Upper lobe of left lung (tissue), 6 donors: Measurements from ENCODE around the gene DNAH1. TPM values are rescaled to one million over a fixed set of nuclear protein-coding genes. Genes with fewer than 3 reads are reported as not detected.
A peak's percentile ranks its signal among the peaks of the same experiment; 100 is the strongest.

ENCODE experiments used
- ATAC-seq, 2 donors: fragments of 200-7000 bp; cut with Tn5 transposase; one replicate each; pipeline ENCODE4 v1.9.1; 2022; ENCODE audit warnings: mild to moderate bottlenecking in 2 of 2, moderate library complexity in 2 of 2; ENCODE audit not compliant: low FRiP score in 2 of 2
- DNase-seq, 2 donors: peaks; one replicate each; pipeline ENCODE4 v3.0.0-alpha.2; 2019 to 2020
- H3K27ac ChIP-seq, 4 donors: fragments of 200-600 bp; sonication (generic); one replicate each; pipeline ENCODE4 v1.5.1; 2016 to 2019
- H3K27me3 ChIP-seq, 4 donors: fragments of 200-600 bp; sonication (generic); one replicate each; pipeline ENCODE4 v1.5.1; 2017 to 2019
- H3K36me3 ChIP-seq, 4 donors: fragments of 200-600 bp; sonication (generic); one replicate each; pipeline ENCODE4 v1.5.1; 2016 to 2019
- H3K4me1 ChIP-seq, 4 donors: fragments of 200-600 bp; sonication (generic); one replicate each; pipeline ENCODE4 v1.5.1; 2018 to 2019
- H3K4me3 ChIP-seq, 4 donors: fragments of 200-600 bp; sonication (generic); one replicate each; pipeline ENCODE4 v1.5.1; 2017 to 2019; ENCODE audit warnings: mild to moderate bottlenecking in 2 of 4, moderate library complexity in 1 of 4
- H3K9me3 ChIP-seq, 4 donors: fragments of 200-600 bp; sonication (generic); one replicate each; pipeline ENCODE4 v1.5.1; 2018 to 2019
- EP300 ChIP-seq, 4 donors: sonication (generic); formaldehyde crosslinking; IDR thresholded peaks; one replicate each; pipeline ENCODE4 v1.5.1; 2017; ENCODE audit warnings: antibody characterized with exemption in 4 of 4, control low read depth in 2 of 4
- POLR2A ChIP-seq, 4 donors: fragments of 450-650 bp; IDR thresholded peaks; one replicate each; pipeline ENCODE4 v1.5.1; 2016 to 2017; ENCODE audit warnings: antibody characterized with exemption in 4 of 4, mild to moderate bottlenecking in 2 of 4
- POLR2AphosphoS5 ChIP-seq, 2 donors: sonication (generic); formaldehyde crosslinking; IDR thresholded peaks; one replicate each; pipeline ENCODE4 v1.5.1; 2017; ENCODE audit warnings: antibody characterized with exemption in 2 of 2
- WGBS, 2 donors: methylation state at CpG; one replicate each; pipeline ENCODE4 v1.1.5; 2017 to 2018; 5-methylcytosine and 5-hydroxymethylcytosine counted together
- total RNA-seq, 6 donors: library from RNA; depleted of rRNA in 4 of 6; stranded (reverse); fragments of >200 nt in 4 of 6; gene quantifications; one replicate each; pipeline versions ENCODE4 v1.1.0 to v1.2.1, GENCODE V29; 2016 to 2021
- TF ChIP-seq, protein P1 (sequence below), 6 experiments: fragments of 450-650 bp in 4 of 6; fragments of 200-600 bp in 2 of 6; sonication (generic) in 2 of 6; IDR thresholded peaks; one replicate each; pipeline ENCODE4 v1.5.1; 2016 to 2019; ENCODE audit warnings: antibody characterized with exemption in 6 of 6
- donor health status: DM: no; HTN: no; CAD: no; lungs with moderate emphysema.
- donor health status: DM: no; HTN: yes; CAD: no; lungs with severe emphysema.

Gene DNAH1
- total RNA-seq, 6 donors from 2014 or later, result 10.8 to 67.1 (median 22.4) TPM

DNA sequence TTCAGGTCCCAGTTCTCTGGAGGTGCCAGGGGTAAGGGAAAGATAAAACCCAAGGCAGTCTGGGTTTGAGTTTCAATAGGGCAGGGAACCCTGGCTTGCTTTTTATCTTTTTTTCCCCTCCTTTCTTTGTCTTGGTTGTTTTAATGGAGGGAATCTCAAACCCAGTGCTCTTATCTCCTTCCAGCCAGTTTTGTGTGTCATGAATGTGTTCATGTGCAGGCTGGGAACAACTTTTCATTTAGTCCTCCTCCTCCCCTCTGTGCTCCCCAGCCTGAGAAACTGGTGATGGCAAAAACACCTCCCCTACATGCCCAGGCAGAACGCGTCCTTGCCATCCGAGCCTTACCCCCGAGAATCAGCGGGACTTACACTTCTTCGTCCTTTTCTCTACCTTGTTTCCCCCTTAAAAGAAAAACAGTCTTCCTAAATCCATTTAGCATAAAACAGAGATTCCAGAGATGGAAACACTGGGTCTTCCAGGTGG, 117.9 kb downstream of the DNAH1 start:
- 91 to 95% methylated on average over 6 of the region's 6 CpGs for WGBS, 2 donors

DNA sequence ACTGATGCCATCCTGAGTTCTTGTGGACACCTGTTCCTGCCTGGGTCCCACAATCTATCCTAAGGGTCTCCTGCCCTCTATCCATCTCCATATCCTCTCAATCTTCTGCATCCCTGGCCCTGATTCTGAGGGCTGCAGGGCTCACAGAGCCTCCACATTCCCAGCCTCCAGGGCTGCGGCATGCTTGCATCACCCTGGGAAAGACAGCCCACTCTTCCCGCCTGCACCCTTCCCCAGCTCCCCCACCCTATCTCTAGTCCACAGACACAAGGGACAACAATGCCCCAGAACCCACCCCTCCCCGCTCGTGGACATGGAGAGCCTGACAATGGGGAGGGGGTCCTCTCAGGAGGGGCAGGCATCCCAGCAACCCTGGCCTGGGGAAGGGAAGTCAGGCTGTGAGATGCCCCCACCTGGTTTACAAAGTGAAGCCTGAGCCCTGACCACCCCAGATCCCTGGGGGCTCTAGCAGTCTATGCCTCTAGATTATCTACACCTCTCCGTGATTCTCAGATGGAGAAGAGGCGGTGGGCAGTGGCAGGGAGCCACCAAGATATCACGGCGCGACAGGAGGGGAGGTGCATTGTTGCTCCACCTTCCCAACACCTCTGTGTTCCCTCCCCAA, 118.5 kb downstream of the DNAH1 start:
- Histone ChIP-seq H3K4me3 (no peak overlapping the region), H3K36me3 (peaks cover 0 to 2% (median 0%) of the 10 kb centered on the region in 4 donors), H3K9me3 (no peaks in the 10 kb centered on the region), H3K27ac (peak overlapping the region; percentile 59 to 79 (median 73)), H3K4me1 (peaks cover 49 to 71% (median 65%) of the 10 kb centered on the region in 4 donors), H3K27me3 (no peaks in the 10 kb centered on the region)
- WGBS, 2 donors, result 92% methylated on average over 9 of the region's 9 CpGs; no CpG with 5 or more reads in 1 of the 2 donors
- ATAC-seq (no peak), DNase-seq (no peak)
- TF ChIP-seq, protein P1, sequence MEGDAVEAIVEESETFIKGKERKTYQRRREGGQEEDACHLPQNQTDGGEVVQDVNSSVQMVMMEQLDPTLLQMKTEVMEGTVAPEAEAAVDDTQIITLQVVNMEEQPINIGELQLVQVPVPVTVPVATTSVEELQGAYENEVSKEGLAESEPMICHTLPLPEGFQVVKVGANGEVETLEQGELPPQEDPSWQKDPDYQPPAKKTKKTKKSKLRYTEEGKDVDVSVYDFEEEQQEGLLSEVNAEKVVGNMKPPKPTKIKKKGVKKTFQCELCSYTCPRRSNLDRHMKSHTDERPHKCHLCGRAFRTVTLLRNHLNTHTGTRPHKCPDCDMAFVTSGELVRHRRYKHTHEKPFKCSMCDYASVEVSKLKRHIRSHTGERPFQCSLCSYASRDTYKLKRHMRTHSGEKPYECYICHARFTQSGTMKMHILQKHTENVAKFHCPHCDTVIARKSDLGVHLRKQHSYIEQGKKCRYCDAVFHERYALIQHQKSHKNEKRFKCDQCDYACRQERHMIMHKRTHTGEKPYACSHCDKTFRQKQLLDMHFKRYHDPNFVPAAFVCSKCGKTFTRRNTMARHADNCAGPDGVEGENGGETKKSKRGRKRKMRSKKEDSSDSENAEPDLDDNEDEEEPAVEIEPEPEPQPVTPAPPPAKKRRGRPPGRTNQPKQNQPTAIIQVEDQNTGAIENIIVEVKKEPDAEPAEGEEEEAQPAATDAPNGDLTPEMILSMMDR (IDR thresholded peaks at IDR 0.05), result no peak
- TF ChIP-seq POLR2AphosphoS5 (IDR thresholded peaks at IDR 0.05), result no peak
- TF ChIP-seq POLR2A (IDR thresholded peaks at IDR 0.05), result no peak
- no peak for TF ChIP-seq EP300 (IDR thresholded peaks at IDR 0.05)

More for the DNA sequence above, 117.9 kb downstream of the DNAH1 start:
- no peak overlapping the region for H3K4me3 ChIP-seq
- H3K27me3 ChIP-seq, result no peaks in the 10 kb centered on the region
- DNase-seq, result no peak
- no peaks in the 10 kb centered on the region for H3K36me3 ChIP-seq
- peak overlapping the region; percentile 59 to 79 (median 73) for H3K27ac ChIP-seq
- TF ChIP-seq EP300 (IDR thresholded peaks at IDR 0.05), result no peak
- TF ChIP-seq, protein P1 (IDR thresholded peaks at IDR 0.05), result no peak
- no peak for TF ChIP-seq POLR2A (IDR thresholded peaks at IDR 0.05)
- TF ChIP-seq POLR2AphosphoS5 (IDR thresholded peaks at IDR 0.05), result no peak
- no peak for ATAC-seq
- peaks cover 50 to 73% (median 66%) of the 10 kb centered on the region in 4 donors for H3K4me1 ChIP-seq
- H3K9me3 ChIP-seq, result no peaks in the 10 kb centered on the region

DNA sequence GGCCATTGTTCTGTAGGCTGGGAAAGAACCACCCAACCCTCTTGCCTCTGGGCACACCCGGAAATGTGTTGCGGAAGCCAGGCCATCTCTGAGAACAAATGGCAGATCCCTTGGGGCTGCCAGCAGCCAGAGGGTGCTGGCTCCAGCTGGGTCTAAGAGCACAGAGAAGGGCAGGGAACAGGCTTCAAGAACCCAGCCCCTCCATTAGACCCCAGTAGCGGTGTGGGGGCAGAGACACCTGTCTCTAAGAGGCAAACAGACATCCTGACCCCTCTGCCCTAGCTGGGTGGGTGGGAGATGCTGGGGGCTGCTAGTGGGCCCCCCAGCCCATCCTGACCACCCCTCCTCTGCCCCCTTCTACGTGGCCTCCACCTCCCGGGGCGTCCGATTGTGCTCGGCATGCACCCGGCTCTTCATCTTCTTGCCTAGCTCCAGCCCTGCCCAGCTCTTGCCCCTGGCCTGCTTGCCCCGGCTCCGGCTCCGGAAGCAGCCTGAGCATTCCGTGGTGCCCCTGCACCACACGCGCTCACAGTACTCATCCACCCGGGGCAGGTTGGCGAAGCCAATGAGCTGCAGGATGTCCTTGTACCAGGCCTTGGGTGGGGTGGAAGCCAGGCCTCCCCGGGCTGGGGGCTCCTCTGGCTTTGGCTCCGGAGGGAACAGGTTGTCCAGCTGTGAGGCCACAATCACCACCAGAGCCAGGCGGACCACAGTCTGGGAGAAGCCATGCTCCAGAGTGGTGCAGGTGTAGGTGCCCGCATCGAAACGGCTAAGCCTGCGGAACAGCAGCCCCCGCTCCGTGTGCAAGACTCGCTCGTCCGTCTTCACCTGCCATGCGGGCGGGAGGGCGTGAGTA, 119.4 kb downstream of the DNAH1 start:
- no peak overlapping the region for H3K4me3 ChIP-seq
- no peaks in the 10 kb centered on the region for H3K9me3 ChIP-seq
- WGBS, 2 donors, result 88 to 89% methylated on average over 23 to 31 of the region's 32 CpGs
- H3K27ac ChIP-seq, result peak overlapping the region; percentile 53 to 79 (median 73)
- H3K4me1 ChIP-seq, result peaks cover 49 to 77% (median 66%) of the 10 kb centered on the region in 4 donors
- DNase-seq, result peak in 1 of 2 donors; percentile 67
- H3K36me3 ChIP-seq, result peaks cover 0 to 4% (median 0%) of the 10 kb centered on the region in 4 donors
- no peak for ATAC-seq
- TF ChIP-seq POLR2A (IDR thresholded peaks at IDR 0.05) (no peak), POLR2AphosphoS5 (IDR thresholded peaks at IDR 0.05) (peak; percentile 25 to 69), EP300 (IDR thresholded peaks at IDR 0.05) (peak in 1 of 4 donors; percentile 35)
- TF ChIP-seq, protein P1 (IDR thresholded peaks at IDR 0.05), result no peak
- H3K27me3 ChIP-seq, result no peaks in the 10 kb centered on the region

DNA sequence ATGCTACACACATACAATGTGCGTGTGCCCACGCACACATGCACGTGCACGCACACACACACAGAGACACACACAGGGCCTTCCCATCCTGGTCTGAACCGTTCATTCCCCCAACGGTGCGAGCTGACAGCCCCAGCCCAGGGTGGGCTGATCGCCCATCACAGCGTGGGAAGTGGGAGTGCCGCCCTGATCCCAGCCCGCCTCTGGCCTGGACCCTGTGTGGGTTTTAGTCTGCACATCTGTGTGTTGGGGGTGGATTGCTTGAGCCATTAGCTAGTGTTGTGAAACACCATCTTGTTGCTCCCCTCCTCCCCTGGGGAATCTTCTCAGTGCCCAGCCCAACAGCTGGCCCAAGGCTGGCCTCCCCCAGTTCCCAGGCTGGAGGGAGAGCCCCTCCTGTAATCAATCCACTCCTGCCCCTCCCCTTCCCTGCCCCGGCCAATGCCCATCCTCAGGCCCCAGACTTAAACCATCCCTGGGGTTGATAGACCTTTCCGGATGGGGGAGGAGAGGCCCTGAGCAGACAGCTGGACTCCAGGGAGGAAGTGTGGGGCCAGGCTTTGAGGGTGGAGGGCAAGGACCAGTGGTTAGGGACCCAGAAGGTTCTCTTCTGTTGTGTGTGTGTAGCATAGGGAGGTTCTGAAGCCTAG, 120.5 kb downstream of the DNAH1 start:
- ATAC-seq, result peak in 1 of 2 donors; percentile 72
- peaks cover 49 to 81% (median 65%) of the 10 kb centered on the region in 4 donors for H3K4me1 ChIP-seq
- no peaks in the 10 kb centered on the region for H3K27me3 ChIP-seq
- TF ChIP-seq, protein P1 (IDR thresholded peaks at IDR 0.05), result no peak
- TF ChIP-seq EP300 (IDR thresholded peaks at IDR 0.05) (no peak), POLR2AphosphoS5 (IDR thresholded peaks at IDR 0.05) (no peak), POLR2A (IDR thresholded peaks at IDR 0.05) (no peak)
- peak overlapping the region; percentile 53 to 79 (median 64) for H3K27ac ChIP-seq
- H3K36me3 ChIP-seq, result peaks cover 0 to 4% (median 0%) of the 10 kb centered on the region in 4 donors
- H3K9me3 ChIP-seq, result no peaks in the 10 kb centered on the region
- no peak for DNase-seq
- no peak overlapping the region for H3K4me3 ChIP-seq
- WGBS, 2 donors, result 69 to 79% methylated on average over 4 to 13 of the region's 13 CpGs
